GM18502 (cell line): Measurements from ENCODE around the gene RTBDN.

Experiments
- ATAC-seq: cut with Tn5 transposase; IDR thresholded peaks from one replicate; pipeline ENCODE4 v1.9.1; 2021; ENCODE audit warnings: mild to moderate bottlenecking; ENCODE audit not compliant: unreplicated experiment, poor library complexity

The RTBDN gene

GRCh38 chr19:12783849-12784393, 50.5 kb downstream of the RTBDN start:
- ATAC-seq, result no peak

GRCh38 chr19:12783291-12783848, 51.0 kb downstream of the RTBDN start:
- ATAC-seq, result no peak

DNA sequence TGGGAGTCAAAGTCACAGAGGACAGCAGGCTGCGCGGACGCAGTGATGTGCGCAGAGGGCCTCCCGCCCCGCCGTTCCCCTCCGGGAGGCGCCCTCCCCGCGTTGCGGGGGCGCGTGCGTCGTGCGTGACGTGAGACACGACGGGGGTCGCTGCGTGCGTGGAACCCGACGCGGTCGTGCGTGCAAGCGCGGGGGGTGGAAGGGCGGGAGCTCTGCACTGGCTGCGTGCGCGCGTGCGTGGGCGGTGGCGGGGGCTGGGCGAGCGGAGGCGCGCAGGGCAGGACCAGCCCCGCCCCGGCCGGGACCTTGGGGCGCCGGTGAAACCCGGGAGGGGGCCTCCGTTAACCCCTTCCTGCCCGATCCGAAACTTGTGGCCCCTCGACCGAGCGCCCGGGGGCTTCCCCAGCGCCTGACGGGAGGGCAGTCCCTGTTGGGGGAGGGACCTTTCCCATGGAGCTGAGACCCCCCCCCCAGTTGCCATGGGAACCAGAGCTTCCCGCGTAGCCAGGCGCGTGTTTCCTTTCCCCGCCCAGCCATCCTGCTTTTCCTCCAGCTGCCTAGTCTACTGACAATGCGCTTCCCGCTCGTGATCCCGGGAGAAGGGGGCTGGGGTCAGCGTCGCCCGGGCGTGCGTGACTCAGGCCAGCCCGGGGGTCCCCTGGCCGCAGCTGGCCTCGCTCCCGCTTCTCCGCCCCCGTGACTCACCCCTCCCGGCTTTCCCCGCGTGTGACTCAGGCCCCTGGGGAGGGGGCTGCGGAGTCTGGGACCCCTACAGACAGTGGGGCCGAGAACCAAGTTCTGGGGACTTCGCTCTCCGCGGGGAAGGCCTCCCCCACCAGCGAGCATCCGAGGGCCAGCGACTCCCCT, 51.7 kb downstream of the RTBDN start:
- peak; percentile 23 for ATAC-seq

GRCh38 chr19:12782174-12782423, 52.3 kb downstream of the RTBDN start:
- no peak for ATAC-seq

DNA sequence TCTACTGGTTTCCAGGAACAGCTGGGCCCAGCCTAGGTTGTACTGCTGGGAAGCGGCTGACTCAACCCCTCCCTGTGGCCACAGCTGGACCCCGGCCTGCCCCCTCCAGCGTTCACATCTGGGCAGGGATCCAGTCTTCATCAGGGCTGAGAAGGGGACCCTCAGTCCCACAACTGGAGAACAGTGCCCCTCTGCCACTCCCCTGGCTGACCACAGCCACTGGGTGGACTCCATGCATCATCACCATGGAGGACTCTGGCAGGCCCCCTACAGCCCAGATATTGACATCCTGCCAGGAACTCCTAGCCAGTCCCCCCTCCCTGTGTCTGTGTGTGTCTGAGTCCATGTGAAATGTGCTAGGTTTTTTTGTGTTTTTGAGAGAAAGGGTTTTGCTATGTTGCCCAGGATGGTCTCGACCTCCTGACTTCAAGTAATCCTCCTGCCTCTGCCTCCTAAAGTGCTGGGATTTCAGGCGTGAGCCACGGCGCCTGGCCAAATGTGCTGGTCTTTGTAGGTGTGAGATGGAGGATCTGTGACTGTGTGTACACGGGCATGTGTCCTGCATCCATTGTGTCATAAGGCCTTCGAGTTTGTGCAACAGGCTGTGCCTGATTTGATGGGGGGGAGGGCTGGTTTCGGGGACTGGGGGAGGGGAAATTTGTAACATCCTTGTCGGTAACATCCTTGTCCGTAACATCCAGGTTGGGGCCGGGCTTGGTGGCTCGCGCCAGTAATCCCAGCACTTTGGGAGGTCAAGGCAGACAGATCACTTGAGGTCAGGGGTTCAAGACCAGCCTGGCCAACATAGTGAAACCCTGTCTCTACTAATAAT, 55.0 kb downstream of the RTBDN start:
- no peak for ATAC-seq

DNA sequence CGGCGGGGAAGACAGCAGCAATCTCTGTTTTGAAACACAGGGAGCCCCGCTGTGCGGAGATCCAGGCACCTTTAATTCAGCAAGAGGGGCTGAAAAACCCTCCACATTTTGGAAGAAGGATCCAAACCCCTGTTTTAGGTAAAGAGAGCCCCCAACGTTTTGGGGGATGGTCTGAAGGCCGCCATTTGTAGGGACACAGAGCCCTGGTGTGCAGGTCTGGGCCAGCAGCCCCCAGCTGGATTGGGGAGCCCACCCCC, 55.5 kb downstream of the RTBDN start:
- ATAC-seq, result no peak

- no peak for ATAC-seq
Observed at GRCh38 chr19:12778017-12778904, 56.1 kb downstream of the RTBDN start.

DNA sequence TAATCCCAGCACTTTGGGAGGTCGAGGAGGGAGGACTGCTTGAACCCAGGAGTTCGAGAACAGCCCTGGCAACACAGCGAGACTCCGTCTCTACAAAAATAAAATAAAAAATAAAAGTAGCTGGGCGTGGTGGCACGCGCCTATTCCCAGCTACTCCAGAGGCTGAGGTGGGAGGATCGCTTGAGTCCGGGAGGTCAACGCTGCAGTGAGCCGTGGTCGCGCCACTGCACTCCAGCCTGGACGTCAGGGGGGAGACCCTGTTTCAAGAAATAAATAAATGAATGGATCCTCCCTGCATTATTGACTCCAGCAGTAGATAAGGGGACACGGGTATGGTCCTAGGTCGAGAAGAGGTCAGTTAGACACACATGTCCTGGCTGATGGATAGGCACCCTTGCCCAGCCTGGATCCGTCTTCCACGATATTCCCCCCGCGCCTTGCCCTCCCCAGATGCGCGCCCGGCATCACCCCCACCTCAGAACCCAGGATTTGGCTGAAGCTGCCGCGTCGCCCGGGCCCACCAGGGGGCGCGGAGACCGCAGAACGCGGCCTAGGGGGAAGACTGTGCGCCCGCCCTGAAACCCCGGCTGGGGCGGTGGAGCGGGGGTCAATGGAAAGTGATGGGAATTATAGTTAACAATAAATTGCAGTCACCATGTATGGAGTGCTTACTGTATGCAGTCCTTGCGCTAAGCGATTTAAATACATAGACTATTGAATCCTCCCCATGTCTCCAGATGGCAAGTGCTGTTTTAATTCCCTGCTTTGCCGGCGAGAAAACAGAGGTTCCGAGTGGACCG, 57.0 kb downstream of the RTBDN start:
- ATAC-seq, result peak; percentile 34
